GM19324 (cell line): ENCODE measurements around the gene ZBTB1.

Experiments
- ATAC-seq: cut with Tn5 transposase; IDR thresholded peaks from one replicate; pipeline ENCODE4 v1.9.1; 2021; ENCODE audit warnings: mild to moderate bottlenecking, moderate library complexity; ENCODE audit not compliant: unreplicated experiment, low FRiP score

ZBTB1 gene, protein sequence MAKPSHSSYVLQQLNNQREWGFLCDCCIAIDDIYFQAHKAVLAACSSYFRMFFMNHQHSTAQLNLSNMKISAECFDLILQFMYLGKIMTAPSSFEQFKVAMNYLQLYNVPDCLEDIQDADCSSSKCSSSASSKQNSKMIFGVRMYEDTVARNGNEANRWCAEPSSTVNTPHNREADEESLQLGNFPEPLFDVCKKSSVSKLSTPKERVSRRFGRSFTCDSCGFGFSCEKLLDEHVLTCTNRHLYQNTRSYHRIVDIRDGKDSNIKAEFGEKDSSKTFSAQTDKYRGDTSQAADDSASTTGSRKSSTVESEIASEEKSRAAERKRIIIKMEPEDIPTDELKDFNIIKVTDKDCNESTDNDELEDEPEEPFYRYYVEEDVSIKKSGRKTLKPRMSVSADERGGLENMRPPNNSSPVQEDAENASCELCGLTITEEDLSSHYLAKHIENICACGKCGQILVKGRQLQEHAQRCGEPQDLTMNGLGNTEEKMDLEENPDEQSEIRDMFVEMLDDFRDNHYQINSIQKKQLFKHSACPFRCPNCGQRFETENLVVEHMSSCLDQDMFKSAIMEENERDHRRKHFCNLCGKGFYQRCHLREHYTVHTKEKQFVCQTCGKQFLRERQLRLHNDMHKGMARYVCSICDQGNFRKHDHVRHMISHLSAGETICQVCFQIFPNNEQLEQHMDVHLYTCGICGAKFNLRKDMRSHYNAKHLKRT

DNA sequence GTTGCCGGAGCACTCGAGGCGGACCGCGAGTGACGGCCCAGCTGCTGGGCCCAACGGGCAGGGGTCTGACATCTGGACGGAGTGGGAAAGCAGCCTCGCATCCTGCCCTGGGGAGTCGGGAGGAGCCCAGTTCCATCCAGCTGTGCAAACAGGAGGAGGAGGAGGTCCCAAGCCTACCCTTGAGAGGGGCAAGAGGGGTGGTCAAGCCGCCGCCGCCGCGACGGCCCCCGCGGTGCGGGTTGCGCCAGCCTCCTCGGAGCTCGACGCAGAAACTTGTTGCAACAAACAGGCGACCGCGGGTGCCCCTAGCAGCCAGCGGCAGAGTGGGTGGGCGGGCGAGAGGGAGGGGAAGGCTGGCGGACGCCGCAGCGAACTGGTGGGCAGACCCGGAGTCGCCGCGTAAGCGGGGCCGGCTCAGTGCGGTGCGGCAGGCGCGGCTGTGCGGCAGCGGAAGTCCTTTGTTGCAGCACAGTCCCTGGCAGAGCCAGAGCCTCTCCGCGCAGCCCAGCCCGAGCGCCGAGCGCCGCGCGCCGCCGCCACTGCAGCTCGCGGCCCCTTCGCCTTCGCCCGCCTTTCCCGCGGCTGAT, at the start of gene ZBTB1:
Gene ZBTB1, plus strand, starts transcription at position 461 of the 587 bp plus-strand sequence. CDS start 16,735 bp downstream, outside the sequence.
- peak; percentile 27 for ATAC-seq

DNA sequence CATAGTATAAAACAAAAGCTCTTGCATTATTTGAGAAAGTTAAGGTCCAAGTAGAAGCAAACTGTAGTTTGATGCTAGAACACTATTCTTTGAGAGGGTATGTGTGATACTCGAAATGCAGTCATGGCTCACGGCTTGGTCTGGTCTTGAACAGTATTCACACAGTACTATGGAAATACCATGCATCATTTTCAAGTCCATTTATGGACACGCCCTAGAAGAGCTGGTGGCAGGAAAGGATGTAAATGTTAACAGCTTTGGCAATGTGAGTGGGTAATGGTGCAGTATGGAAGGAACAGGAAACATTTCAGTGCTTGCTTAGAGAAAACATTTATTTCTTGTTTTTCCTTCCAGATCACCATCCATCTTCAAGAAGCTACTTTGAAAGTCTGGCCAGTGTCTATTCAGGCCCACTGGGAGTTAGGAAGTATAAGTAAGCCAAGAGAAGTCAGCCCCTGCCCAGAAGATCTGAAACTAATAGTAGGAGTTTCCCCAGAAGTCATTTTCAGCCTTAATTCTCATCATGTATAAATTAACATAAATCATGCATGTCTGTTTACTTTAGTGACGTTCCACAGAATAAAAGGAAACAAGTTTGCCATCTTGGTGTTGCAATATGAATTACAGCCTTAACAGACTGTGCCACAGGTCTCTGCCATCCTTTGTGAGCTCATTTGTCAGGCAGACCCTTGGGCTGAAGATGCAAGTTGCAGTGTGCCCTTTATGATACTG, 45.0 kb upstream of the ZBTB1 start:
- no peak for ATAC-seq

DNA sequence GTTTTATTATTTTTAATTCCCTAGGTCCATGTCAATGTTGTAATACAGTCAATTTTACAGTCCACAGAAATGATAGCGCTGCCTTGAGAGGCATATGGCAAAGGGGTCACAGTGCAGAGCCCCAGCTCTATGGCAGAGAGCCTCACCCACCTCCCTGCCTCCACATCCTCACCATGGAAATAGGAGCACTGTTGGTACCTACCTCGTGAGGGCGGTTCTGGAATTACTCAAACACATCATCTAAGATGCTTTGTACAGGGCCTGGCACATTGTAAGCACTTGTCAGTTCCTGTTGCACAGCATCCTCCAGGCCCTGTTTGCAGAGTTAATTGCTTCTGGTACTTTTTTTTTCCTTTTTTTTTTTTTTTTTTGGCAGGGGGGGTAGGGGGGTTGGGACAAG, 43.3 kb upstream of the ZBTB1 start:
- no peak for ATAC-seq

GRCh38 chr14:64463195-64463594, 41.4 kb upstream of the ZBTB1 start:
- no peak for ATAC-seq

DNA sequence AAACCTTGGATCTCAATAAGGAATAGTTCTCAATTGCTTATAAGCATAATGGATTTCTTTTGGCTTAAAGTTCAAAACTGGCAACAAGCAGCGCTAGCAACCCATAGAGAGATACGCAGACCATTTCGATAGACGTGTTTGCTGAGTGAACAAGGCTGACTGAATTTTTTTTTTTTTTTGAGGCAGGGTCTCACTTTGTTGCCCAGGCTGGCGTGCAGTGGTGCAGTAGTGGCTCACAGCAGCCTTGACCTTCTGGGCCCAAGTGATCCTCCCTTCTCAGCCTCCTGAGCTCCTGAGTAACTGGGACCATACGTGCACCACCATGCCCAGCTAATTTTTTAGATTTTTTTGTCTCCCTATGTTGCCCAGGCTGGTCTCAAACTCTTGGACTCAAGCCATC, 40.7 kb upstream of the ZBTB1 start:
- no peak for ATAC-seq

GRCh38 chr14:64464651-64465050, 39.9 kb upstream of the ZBTB1 start:
- peak; percentile 8 for ATAC-seq

- peak; percentile 64 for ATAC-seq
Observed at GRCh38 chr14:64465191-64465822, 39.3 kb upstream of the ZBTB1 start, which contains the start of gene AKAP5. TSS of gene AKAP5 (plus strand) at chr14:64465499. CDS start at chr14:64468395, 2,896 bp downstream.

- ATAC-seq, result no peak
Observed at GRCh38 chr14:64465831-64466554, 38.6 kb upstream of the ZBTB1 start.

DNA sequence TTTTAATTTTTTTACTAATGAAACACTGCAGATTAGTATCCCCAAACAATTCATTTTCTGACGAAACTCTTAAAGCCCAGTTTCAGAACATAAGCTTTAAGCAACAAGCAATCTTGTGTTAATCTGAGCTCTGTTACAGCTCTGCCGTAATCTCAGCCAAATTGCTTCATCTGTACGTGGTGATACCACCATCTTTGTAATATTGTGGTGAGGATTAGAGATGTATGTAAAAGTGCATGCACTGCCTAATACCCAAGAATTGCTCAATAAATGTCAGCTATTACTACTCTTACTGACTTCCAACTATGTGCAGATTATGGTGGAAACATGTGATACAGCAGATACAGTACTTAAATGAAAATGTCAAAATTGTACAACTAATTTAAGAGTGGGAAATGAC, 37.5 kb upstream of the ZBTB1 start:
- no peak for ATAC-seq

GRCh38 chr14:64467566-64467965, 37.0 kb upstream of the ZBTB1 start:
- ATAC-seq, result no peak

GRCh38 chr14:64468451-64468850, 36.1 kb upstream of the ZBTB1 start:
- no peak for ATAC-seq

- no peak for ATAC-seq
Observed at GRCh38 chr14:64474041-64474440, 30.5 kb upstream of the ZBTB1 start.

DNA sequence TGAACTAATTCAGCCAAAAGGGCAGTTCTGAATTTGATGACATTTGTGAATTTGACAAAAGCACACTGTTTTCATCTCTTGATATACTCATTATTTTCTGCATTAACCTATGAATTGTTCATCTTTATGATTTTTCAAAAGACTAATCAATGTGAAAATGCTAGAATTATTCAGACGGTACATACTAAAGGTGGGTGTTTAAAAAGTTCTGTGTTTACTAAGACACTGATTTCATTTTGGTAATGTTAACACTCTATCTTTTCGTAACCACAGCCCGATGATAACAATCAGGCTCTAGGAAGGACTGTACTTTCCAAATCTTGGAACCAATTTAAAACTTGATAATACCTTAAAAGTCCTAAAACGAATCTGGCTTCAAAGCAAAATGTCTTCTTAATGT, 29.9 kb upstream of the ZBTB1 start:
- ATAC-seq, result no peak

GRCh38 chr14:64475585-64476273, 28.8 kb upstream of the ZBTB1 start:
- ATAC-seq, result no peak

- ATAC-seq, result no peak
Observed at GRCh38 chr14:64476438-64476837, 28.1 kb upstream of the ZBTB1 start.

DNA sequence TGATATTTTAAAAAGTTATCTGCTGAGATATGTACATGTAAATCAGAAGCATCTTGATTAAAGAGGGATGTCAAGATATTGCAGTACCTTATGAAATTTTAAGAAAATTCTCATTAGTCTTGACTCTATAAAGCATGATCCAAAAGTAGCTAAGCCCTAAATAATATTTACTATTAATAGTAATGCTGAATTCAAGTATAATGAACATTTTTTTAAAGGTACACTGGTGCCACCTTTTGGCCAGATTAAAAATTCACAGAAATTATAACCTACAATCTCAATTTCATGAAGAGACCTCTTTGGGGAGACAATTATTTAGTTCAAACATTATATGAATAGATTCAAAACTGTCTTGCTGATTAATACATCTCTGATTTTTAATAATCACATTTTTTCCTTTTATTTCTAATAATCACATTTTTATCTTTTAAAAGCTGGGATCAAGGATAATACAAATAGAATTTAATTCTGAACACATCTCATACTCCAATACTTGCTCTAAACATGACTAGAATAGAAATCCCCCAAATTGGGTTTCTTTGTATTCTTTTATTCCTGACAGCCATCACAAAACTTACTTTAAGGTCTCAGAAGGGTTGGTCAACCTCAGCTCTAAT, 25.8 kb upstream of the ZBTB1 start:
- no peak for ATAC-seq

DNA sequence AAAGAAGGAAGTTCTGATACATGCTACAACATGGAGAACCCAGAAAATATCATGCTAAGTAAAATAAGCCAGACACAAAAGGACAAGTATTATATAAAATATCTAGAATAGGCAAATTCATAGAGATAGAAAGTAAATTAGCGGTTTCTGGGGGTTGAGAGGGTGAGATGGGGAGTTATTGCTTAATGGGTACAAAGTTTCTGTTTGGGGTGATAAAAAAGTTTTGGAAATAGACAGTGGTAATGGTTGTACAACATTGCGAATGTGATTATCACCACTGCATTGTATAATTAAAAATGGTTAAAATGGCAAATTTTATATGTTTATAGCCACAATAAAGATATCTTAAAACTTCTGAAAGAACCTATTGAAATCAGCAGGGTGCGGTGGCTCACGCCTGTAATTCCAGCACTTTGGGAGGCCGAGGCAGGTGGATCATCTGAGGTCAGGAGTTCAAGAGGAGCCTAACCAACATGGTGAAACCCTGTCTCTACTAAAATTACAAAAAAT, 15.9 kb upstream of the ZBTB1 start:
- ATAC-seq, result no peak

- no peak for ATAC-seq
Observed at GRCh38 chr14:64491637-64492036, 12.9 kb upstream of the ZBTB1 start.
